Measurements from ENCODE around the gene TMED3.
A peak's percentile ranks its signal among the peaks of the same experiment; 100 is the strongest.

TMED3 gene

GRCh38 chr15:79307251-79307650 lies 3.7 kb upstream of the TMED3 start:
- TF ChIP-seq CTCF (IDR thresholded peaks at IDR 0.05; ENCODE audit: low read length), result no peak
- no peak for TF ChIP-seq EZH2 (IDR thresholded peaks at IDR 0.05; ENCODE audit: borderline replicate concordance, low read length)
- Histone ChIP-seq H3K27me3 (ENCODE audit: insufficient read depth, low read length) (no peaks in the 10 kb centered on the region), H3K4me2 (ENCODE audit: low read length) (no peak overlapping the region), H3K79me2 (ENCODE audit: insufficient read depth, low read length) (peaks cover 10% of the 10 kb centered on the region; the same call in 1 of the 2 replicates), H3K36me3 (ENCODE audit: insufficient read depth, low read length) (no peaks in the 10 kb centered on the region), H3F3A (ENCODE audit: insufficient read depth, low read length) (no peaks in the 10 kb centered on the region), H4K20me1 (ENCODE audit: insufficient read depth, low read length) (no peaks in the 10 kb centered on the region), H2AFZ (ENCODE audit: low read length) (no peak overlapping the region), H3K4me1 (ENCODE audit: insufficient read depth, low read length, severe bottlenecking) (peaks cover 10% of the 10 kb centered on the region), H3K9me3 (ENCODE audit: low read length) (no peaks in the 10 kb centered on the region), H3K27ac (ENCODE audit: low read depth, low read length, poor library complexity, severe bottlenecking) (no peak overlapping the region), H3K9me2 (ENCODE audit: low read depth, low read length) (no peaks in the 10 kb centered on the region), H3K4me3 (ENCODE audit: low read depth, low read length, poor library complexity, severe bottlenecking) (no peak overlapping the region), H3K9ac (ENCODE audit: low read length) (no peak overlapping the region)

- no peak for TF ChIP-seq CTCF (IDR thresholded peaks at IDR 0.05; ENCODE audit: low read length)
- TF ChIP-seq EZH2 (IDR thresholded peaks at IDR 0.05; ENCODE audit: borderline replicate concordance, low read length), result no peak
- Histone ChIP-seq H3K79me2 (ENCODE audit: insufficient read depth, low read length) (peaks cover 14% of the 10 kb centered on the region; the same call in 1 of the 2 replicates), H4K20me1 (ENCODE audit: insufficient read depth, low read length) (no peaks in the 10 kb centered on the region), H3K4me2 (ENCODE audit: low read length) (no peak overlapping the region), H3K36me3 (ENCODE audit: insufficient read depth, low read length) (peaks cover 13% of the 10 kb centered on the region; the same call in 1 of the 2 replicates), H3K9ac (ENCODE audit: low read length) (no peak overlapping the region), H3K9me3 (ENCODE audit: low read length) (no peaks in the 10 kb centered on the region), H2AFZ (ENCODE audit: low read length) (no peak overlapping the region), H3K4me3 (ENCODE audit: low read depth, low read length, poor library complexity, severe bottlenecking) (no peak overlapping the region), H3F3A (ENCODE audit: insufficient read depth, low read length) (no peaks in the 10 kb centered on the region), H3K27me3 (ENCODE audit: insufficient read depth, low read length) (no peaks in the 10 kb centered on the region), H3K4me1 (ENCODE audit: insufficient read depth, low read length, severe bottlenecking) (peaks cover 16% of the 10 kb centered on the region), H3K27ac (ENCODE audit: low read depth, low read length, poor library complexity, severe bottlenecking) (no peak overlapping the region), H3K9me2 (ENCODE audit: low read depth, low read length) (no peaks in the 10 kb centered on the region)
Observed at GRCh38 chr15:79308874-79309273, 2.0 kb upstream of the TMED3 start.

GRCh38 chr15:79310612-79310984 lies 314 bp upstream of the TMED3 start:
- Histone ChIP-seq H3K4me3 (ENCODE audit: low read depth, low read length, poor library complexity, severe bottlenecking) (peak overlapping the region; percentile 88), H3K9ac (ENCODE audit: low read length) (peak overlapping the region; percentile 60), H4K20me1 (ENCODE audit: insufficient read depth, low read length) (no peaks in the 10 kb centered on the region), H3K4me2 (ENCODE audit: low read length) (peak overlapping the region; percentile 92), H3K9me3 (ENCODE audit: low read length) (no peaks in the 10 kb centered on the region), H2AFZ (ENCODE audit: low read length) (peak overlapping the region; percentile 92), H3K79me2 (ENCODE audit: insufficient read depth, low read length) (peaks cover 14% of the 10 kb centered on the region; the same call in 1 of the 2 replicates), H3K27me3 (ENCODE audit: insufficient read depth, low read length) (no peaks in the 10 kb centered on the region), H3K27ac (ENCODE audit: low read depth, low read length, poor library complexity, severe bottlenecking) (no peak overlapping the region), H3F3A (ENCODE audit: insufficient read depth, low read length) (no peaks in the 10 kb centered on the region), H3K9me2 (ENCODE audit: low read depth, low read length) (no peaks in the 10 kb centered on the region), H3K36me3 (ENCODE audit: insufficient read depth, low read length) (peaks cover 30% of the 10 kb centered on the region), H3K4me1 (ENCODE audit: insufficient read depth, low read length, severe bottlenecking) (peaks cover 16% of the 10 kb centered on the region)
- no peak for TF ChIP-seq EZH2 (IDR thresholded peaks at IDR 0.05; ENCODE audit: borderline replicate concordance, low read length)

- no peak overlapping the region for H2AFZ ChIP-seq (ENCODE audit: low read length)
- H3K27ac ChIP-seq (ENCODE audit: low read depth, low read length, poor library complexity, severe bottlenecking), result no peak overlapping the region
- no peak for TF ChIP-seq CTCF (IDR thresholded peaks at IDR 0.05; ENCODE audit: low read length)
- TF ChIP-seq EZH2 (IDR thresholded peaks at IDR 0.05; ENCODE audit: borderline replicate concordance, low read length), result no peak
- H3K4me2 ChIP-seq (ENCODE audit: low read length), result peak overlapping the region; percentile 75
- H3K79me2 ChIP-seq (ENCODE audit: insufficient read depth, low read length), result peaks cover 14% of the 10 kb centered on the region; the same call in 1 of the 2 replicates
- H3K27me3 ChIP-seq (ENCODE audit: insufficient read depth, low read length), result no peaks in the 10 kb centered on the region
- peak overlapping the region; percentile 88 for H3K4me3 ChIP-seq (ENCODE audit: low read depth, low read length, poor library complexity, severe bottlenecking)
- no peaks in the 10 kb centered on the region for H3K9me3 ChIP-seq (ENCODE audit: low read length)
- no peaks in the 10 kb centered on the region for H3K9me2 ChIP-seq (ENCODE audit: low read depth, low read length)
- no peaks in the 10 kb centered on the region for H4K20me1 ChIP-seq (ENCODE audit: insufficient read depth, low read length)
- H3F3A ChIP-seq (ENCODE audit: insufficient read depth, low read length), result no peaks in the 10 kb centered on the region
- H3K4me1 ChIP-seq (ENCODE audit: insufficient read depth, low read length, severe bottlenecking), result peaks cover 16% of the 10 kb centered on the region
- H3K36me3 ChIP-seq (ENCODE audit: insufficient read depth, low read length), result peaks cover 44% of the 10 kb centered on the region
- peak overlapping the region; percentile 95 for H3K9ac ChIP-seq (ENCODE audit: low read length)
Observed at GRCh38 chr15:79311901-79312553, 1.1 kb downstream of the TMED3 start.
